ENCODE data around the gene FAM217A.
A peak's percentile ranks its signal among the peaks of the same experiment; 100 is the strongest.

FAM217A gene

GRCh38 chr6:4041480-4041879, 37.5 kb downstream of the FAM217A start:
- Histone ChIP-seq H3K9me3 (replicated peaks; ENCODE audit: low read length) (no peaks in the 10 kb centered on the region), H3K4me3 (ENCODE audit: low read length) (no peak overlapping the region), H3K27me3 (ENCODE audit: control insufficient read depth, insufficient read depth, low read length) (no peaks in the 10 kb centered on the region), H3K9ac (ENCODE audit: low read depth, low read length) (no peak overlapping the region), H3K36me3 (ENCODE audit: insufficient read depth, low read length) (peaks cover 77% of the 10 kb centered on the region), H3K4me2 (ENCODE audit: low read length) (no peak overlapping the region), H3K4me1 (ENCODE audit: control insufficient read depth, insufficient read depth, low read length) (no peaks in the 10 kb centered on the region)

- no peak overlapping the region for H3K9ac ChIP-seq (ENCODE audit: low read depth, low read length)
- no peak overlapping the region for H3K4me2 ChIP-seq (ENCODE audit: low read length)
- no peaks in the 10 kb centered on the region for H3K4me1 ChIP-seq (ENCODE audit: control insufficient read depth, insufficient read depth, low read length)
- no peak overlapping the region for H3K4me3 ChIP-seq (ENCODE audit: low read length)
- H3K9me3 ChIP-seq (replicated peaks; ENCODE audit: low read length) = no peaks in the 10 kb centered on the region
- no peaks in the 10 kb centered on the region for H3K27me3 ChIP-seq (ENCODE audit: control insufficient read depth, insufficient read depth, low read length)
- peaks cover 75% of the 10 kb centered on the region for H3K36me3 ChIP-seq (ENCODE audit: insufficient read depth, low read length)
Observed at GRCh38 chr6:4039348-4039747, 39.6 kb downstream of the FAM217A start.

- no peaks in the 10 kb centered on the region for H3K4me1 ChIP-seq (ENCODE audit: control insufficient read depth, insufficient read depth, low read length)
- H3K36me3 ChIP-seq (ENCODE audit: insufficient read depth, low read length) = peaks cover 65% of the 10 kb centered on the region
- H3K9me3 ChIP-seq (replicated peaks; ENCODE audit: low read length) = no peaks in the 10 kb centered on the region
- no peak overlapping the region for H3K9ac ChIP-seq (ENCODE audit: low read depth, low read length)
- no peaks in the 10 kb centered on the region for H3K27me3 ChIP-seq (ENCODE audit: control insufficient read depth, insufficient read depth, low read length)
- no peak overlapping the region for H3K4me3 ChIP-seq (ENCODE audit: low read length)
- no peak overlapping the region for H3K4me2 ChIP-seq (ENCODE audit: low read length)
Observed at GRCh38 chr6:4036581-4036980, 42.4 kb downstream of the FAM217A start.

DNA sequence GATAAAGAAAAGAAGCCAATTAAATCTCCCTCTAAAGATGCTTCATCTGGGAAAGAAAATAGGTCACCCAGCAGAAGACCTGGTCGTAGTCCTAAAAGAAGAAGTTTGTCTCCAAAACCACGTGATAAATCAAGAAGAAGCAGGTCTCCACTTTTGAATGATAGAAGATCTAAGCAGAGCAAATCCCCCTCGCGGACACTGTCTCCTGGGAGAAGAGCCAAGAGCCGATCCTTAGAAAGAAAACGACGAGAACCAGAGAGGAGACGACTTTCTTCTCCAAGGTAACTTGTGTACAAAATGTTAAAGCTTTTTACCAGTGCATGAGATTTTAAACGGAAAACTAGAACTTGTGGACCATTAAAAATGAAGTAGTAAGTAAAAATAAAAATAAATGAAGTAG, 46.5 kb downstream of the FAM217A start:
- Histone ChIP-seq H3K4me1 (ENCODE audit: control insufficient read depth, insufficient read depth, low read length) (no peaks in the 10 kb centered on the region), H3K36me3 (ENCODE audit: insufficient read depth, low read length) (peaks cover 47% of the 10 kb centered on the region), H3K4me2 (ENCODE audit: low read length) (no peak overlapping the region)

GRCh38 chr6:4031442-4031841, 47.5 kb downstream of the FAM217A start:
- Histone ChIP-seq H3K4me3 (ENCODE audit: low read length) (no peak overlapping the region), H3K9me3 (replicated peaks; ENCODE audit: low read length) (no peaks in the 10 kb centered on the region), H3K27me3 (ENCODE audit: control insufficient read depth, insufficient read depth, low read length) (no peaks in the 10 kb centered on the region), H3K9ac (ENCODE audit: low read depth, low read length) (no peak overlapping the region), H3K4me1 (ENCODE audit: control insufficient read depth, insufficient read depth, low read length) (no peaks in the 10 kb centered on the region), H3K4me2 (ENCODE audit: low read length) (no peak overlapping the region), H3K36me3 (ENCODE audit: insufficient read depth, low read length) (peaks cover 41% of the 10 kb centered on the region)

More for the DNA sequence above, 46.5 kb downstream of the FAM217A start:
- Histone ChIP-seq H3K4me3 (ENCODE audit: low read length) (no peak overlapping the region), H3K9me3 (replicated peaks; ENCODE audit: low read length) (no peaks in the 10 kb centered on the region), H3K9ac (ENCODE audit: low read depth, low read length) (no peak overlapping the region), H3K27me3 (ENCODE audit: control insufficient read depth, insufficient read depth, low read length) (no peaks in the 10 kb centered on the region)

- Histone ChIP-seq H3K36me3 (ENCODE audit: insufficient read depth, low read length) (peaks cover 35% of the 10 kb centered on the region), H3K4me3 (ENCODE audit: low read length) (no peak overlapping the region), H3K4me2 (ENCODE audit: low read length) (no peak overlapping the region), H3K4me1 (ENCODE audit: control insufficient read depth, insufficient read depth, low read length) (no peaks in the 10 kb centered on the region), H3K9ac (ENCODE audit: low read depth, low read length) (no peak overlapping the region), H3K9me3 (replicated peaks; ENCODE audit: low read length) (no peaks in the 10 kb centered on the region), H3K27me3 (ENCODE audit: control insufficient read depth, insufficient read depth, low read length) (no peaks in the 10 kb centered on the region)
Observed at GRCh38 chr6:4030669-4031068, 48.3 kb downstream of the FAM217A start.

GRCh38 chr6:4029687-4030086, 49.2 kb downstream of the FAM217A start:
- peaks cover 32% of the 10 kb centered on the region for H3K36me3 ChIP-seq (ENCODE audit: insufficient read depth, low read length)
- no peaks in the 10 kb centered on the region for H3K4me1 ChIP-seq (ENCODE audit: control insufficient read depth, insufficient read depth, low read length)
- no peak overlapping the region for H3K4me2 ChIP-seq (ENCODE audit: low read length)
- H3K27me3 ChIP-seq (ENCODE audit: control insufficient read depth, insufficient read depth, low read length) = no peaks in the 10 kb centered on the region
- no peaks in the 10 kb centered on the region for H3K9me3 ChIP-seq (replicated peaks; ENCODE audit: low read length)
- H3K4me3 ChIP-seq (ENCODE audit: low read length) = no peak overlapping the region
- no peak overlapping the region for H3K9ac ChIP-seq (ENCODE audit: low read depth, low read length)

GRCh38 chr6:4028051-4028450, 50.9 kb downstream of the FAM217A start:
- Histone ChIP-seq H3K4me1 (ENCODE audit: control insufficient read depth, insufficient read depth, low read length) (peaks cover under 1% of the 10 kb centered on the region), H3K9ac (ENCODE audit: low read depth, low read length) (no peak overlapping the region), H3K27me3 (ENCODE audit: control insufficient read depth, insufficient read depth, low read length) (no peaks in the 10 kb centered on the region), H3K4me3 (ENCODE audit: low read length) (no peak overlapping the region), H3K9me3 (replicated peaks; ENCODE audit: low read length) (no peaks in the 10 kb centered on the region), H3K36me3 (ENCODE audit: insufficient read depth, low read length) (peaks cover 30% of the 10 kb centered on the region), H3K4me2 (ENCODE audit: low read length) (no peak overlapping the region)

DNA sequence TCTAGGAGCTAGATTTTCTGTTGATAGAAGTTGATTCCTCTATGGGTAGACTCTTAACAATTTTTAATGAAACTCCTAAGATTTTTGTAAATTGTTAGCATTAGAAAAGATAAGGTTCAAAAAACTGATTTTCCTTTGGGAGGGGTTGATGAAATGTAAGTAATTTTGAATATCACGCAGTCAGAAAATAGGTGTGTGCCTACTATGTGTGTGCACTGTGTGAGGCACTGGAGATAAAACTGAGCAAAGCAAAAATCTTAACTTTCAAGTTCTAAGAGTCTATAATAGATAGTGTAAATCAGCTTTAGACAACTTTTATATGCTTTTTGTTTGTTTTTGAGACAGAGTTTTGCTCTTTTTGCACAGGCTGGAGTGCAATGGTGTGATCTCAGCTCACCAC, 53.3 kb downstream of the FAM217A start:
- peaks cover 7% of the 10 kb centered on the region for H3K4me1 ChIP-seq (ENCODE audit: control insufficient read depth, insufficient read depth, low read length)

GRCh38 chr6:4023240-4023639, 55.7 kb downstream of the FAM217A start:
- no peaks in the 10 kb centered on the region for H3K27me3 ChIP-seq (ENCODE audit: control insufficient read depth, insufficient read depth, low read length)
- no peaks in the 10 kb centered on the region for H3K9me3 ChIP-seq (replicated peaks; ENCODE audit: low read length)
- peaks cover under 1% of the 10 kb centered on the region for H3K36me3 ChIP-seq (ENCODE audit: insufficient read depth, low read length)
- H3K9ac ChIP-seq (ENCODE audit: low read depth, low read length) = peak overlapping the region; percentile 98
- peak overlapping the region; percentile 90 for H3K4me2 ChIP-seq (ENCODE audit: low read length)
- peaks cover 14% of the 10 kb centered on the region for H3K4me1 ChIP-seq (ENCODE audit: control insufficient read depth, insufficient read depth, low read length)
- peak overlapping the region; percentile 86 for H3K4me3 ChIP-seq (ENCODE audit: low read length)

More for the DNA sequence above, 53.3 kb downstream of the FAM217A start:
- Histone ChIP-seq H3K9ac (ENCODE audit: low read depth, low read length) (no peak overlapping the region), H3K4me3 (ENCODE audit: low read length) (no peak overlapping the region), H3K4me2 (ENCODE audit: low read length) (no peak overlapping the region), H3K27me3 (ENCODE audit: control insufficient read depth, insufficient read depth, low read length) (no peaks in the 10 kb centered on the region), H3K9me3 (replicated peaks; ENCODE audit: low read length) (no peaks in the 10 kb centered on the region), H3K36me3 (ENCODE audit: insufficient read depth, low read length) (peaks cover 8% of the 10 kb centered on the region)

DNA sequence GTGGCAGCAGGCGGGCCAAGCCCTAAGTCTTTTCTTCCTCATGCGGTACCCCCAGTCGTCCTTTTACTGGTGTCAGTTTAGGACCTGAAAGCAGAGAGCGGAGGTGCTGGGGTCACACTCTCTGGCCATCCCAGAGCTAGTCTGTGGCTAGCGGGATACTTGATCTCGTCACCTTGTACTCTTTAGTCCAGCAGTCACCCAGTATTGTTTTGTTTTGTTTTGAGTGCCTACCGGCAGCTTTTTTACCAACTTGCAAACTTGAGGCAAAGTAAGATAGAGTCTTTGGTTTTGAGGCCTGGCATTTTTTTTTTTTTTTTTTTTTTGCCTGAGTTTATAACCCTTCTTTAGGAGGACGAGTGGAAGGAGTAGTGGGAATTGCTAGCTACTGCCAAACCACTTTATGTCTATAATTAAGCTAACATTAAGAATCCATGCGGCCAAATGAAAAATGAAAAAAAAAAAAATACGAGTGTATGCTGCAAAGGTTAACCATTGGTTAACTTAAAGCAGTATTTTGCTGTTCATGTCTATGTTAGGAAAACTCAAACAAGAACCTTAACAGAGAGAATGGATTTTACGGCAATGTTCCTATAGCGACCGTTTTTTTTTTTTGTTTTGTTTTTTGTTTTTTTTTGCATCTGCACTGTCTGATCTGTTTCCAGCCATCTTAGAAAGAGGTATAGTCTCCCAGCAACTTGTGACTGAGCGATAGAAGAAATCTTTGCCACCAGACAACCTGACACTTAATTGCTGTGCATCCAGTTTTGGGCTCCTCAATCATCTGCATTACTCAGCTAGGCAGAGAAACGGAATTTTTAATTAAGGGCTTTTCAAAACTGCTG, 56.9 kb downstream of the FAM217A start:
- peak overlapping the region; percentile 86 for H3K4me3 ChIP-seq (ENCODE audit: low read length)
- H3K4me1 ChIP-seq (ENCODE audit: control insufficient read depth, insufficient read depth, low read length) = peaks cover 19% of the 10 kb centered on the region

More for the DNA sequence above, 56.9 kb downstream of the FAM217A start:
- H3K27me3 ChIP-seq (ENCODE audit: control insufficient read depth, insufficient read depth, low read length) = no peaks in the 10 kb centered on the region
- H3K9ac ChIP-seq (ENCODE audit: low read depth, low read length) = peak overlapping the region; percentile 98
- H3K36me3 ChIP-seq (ENCODE audit: insufficient read depth, low read length) = no peaks in the 10 kb centered on the region
- H3K9me3 ChIP-seq (replicated peaks; ENCODE audit: low read length) = no peaks in the 10 kb centered on the region
- peak overlapping the region; percentile 90 for H3K4me2 ChIP-seq (ENCODE audit: low read length)
